IPS-20b (cell line): ENCODE data around the gene ORMDL3.

Experiments used
- H3K27ac ChIP-seq: one replicate; pipeline ENCODE4 v1.5.1; 2013; ENCODE audit warnings: low read length
- H3K27me3 ChIP-seq: 2 replicates; pipeline ENCODE4 v1.6.1; 2013; ENCODE audit warnings: mild to moderate bottlenecking, low read length, inconsistent platforms; ENCODE audit not compliant: insufficient read depth
- H3K36me3 ChIP-seq: 2 replicates; pipeline ENCODE4 v1.6.1; 2013; ENCODE audit warnings: low read depth, mild to moderate bottlenecking, inconsistent platforms, low read length, moderate library complexity; ENCODE audit not compliant: insufficient read depth
- H3K4me1 ChIP-seq: 2 replicates; pipeline ENCODE4 v1.6.1; 2013; ENCODE audit warnings: mild to moderate bottlenecking, control low read depth, inconsistent platforms, low read length, moderate library complexity; ENCODE audit not compliant: insufficient read depth
- H3K4me3 ChIP-seq: 2 replicates; pipeline ENCODE4 v1.5.1; 2013; ENCODE audit warnings: mild to moderate bottlenecking, low read length, inconsistent platforms
- H3K9ac ChIP-seq: 2 replicates; pipeline ENCODE4 v1.6.1; 2013; ENCODE audit warnings: low read depth, mild to moderate bottlenecking, inconsistent platforms, low read length, moderate library complexity
- H3K9me3 ChIP-seq: 2 replicates; pipeline ENCODE4 v1.6.1; 2013; ENCODE audit warnings: mild to moderate bottlenecking, low read depth, low read length, inconsistent platforms; ENCODE audit not compliant: insufficient read depth

Gene ORMDL3, protein sequence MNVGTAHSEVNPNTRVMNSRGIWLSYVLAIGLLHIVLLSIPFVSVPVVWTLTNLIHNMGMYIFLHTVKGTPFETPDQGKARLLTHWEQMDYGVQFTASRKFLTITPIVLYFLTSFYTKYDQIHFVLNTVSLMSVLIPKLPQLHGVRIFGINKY

DNA sequence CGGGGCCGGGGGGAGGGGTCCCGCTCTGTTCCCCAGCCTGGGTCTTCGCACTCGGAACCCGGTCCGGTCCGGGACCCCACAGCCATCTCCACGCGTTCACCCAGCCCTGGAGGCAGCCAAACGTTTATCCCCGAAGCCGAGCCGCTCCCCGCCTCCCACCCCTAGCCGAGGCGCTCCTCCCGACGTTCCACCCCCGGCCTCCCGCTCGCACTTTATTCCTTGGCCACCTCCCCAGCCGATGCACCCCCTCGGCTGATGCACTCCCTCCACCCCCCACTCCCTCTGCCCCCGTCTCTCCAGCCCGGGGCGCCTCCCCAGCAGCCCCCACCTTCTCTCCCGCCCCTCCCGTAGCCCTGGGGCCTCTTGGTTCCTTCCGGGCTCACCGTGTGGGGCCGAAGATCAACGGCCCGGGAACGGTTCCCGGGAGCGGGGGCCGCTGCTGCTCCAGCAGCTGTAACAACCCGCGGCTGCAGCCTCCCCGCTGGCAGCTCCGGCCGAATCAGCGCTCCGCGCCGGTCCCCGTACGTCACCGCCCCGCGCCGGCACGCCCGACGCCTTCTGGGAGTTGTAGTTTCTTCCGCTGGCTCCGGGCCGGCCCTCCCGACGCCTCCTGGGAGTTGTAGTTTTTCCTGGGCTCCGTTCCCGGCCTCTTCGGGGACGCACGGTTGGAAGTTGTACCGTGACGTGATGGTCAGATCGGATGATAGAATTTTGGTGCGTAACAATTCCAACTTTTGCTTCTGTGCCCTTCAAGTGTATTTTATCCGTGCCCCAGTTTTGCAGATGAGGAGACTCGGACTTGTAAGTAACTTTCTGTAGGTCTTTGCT is at the start of gene ORMDL3, which contains the start of gene LRRC3C:
Gene ORMDL3 (minus strand): TSS at position 501 of the 828 bp plus-strand sequence. CDS start 3,398 bp downstream, outside the sequence.
Gene LRRC3C (plus strand): TSS at position 632 of the 828 bp plus-strand sequence. CDS start 13,792 bp downstream, outside the sequence.
- H3K9ac ChIP-seq = peak within 1 kb of the TSS; percentile 84; the same call in 1 of the 2 replicates
- H3K27ac ChIP-seq = peak within 1 kb of the TSS; percentile 72

DNA sequence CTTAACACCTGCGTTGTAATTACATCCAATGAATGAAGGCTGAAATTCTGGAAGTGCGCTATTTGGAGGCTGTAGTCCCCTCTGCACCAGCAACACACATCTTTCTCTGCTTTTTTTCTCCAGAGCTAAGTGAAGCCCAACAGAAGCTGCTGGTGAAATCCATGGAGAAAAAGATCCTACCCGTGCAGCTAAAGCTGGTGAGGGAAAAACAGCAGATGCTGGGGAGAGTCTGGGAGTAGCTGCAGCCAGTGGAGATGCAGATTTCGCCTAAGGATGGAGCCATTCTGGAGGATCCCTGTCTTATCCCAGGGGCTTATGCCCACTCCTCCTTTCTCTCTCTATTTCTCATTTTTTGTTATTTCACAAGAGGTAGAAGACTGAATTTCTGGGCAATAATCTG is 48.4 kb upstream of the ORMDL3 start:
- Histone ChIP-seq H3K27ac (no peak overlapping the region), H3K27me3 (peaks cover 15% of the 10 kb centered on the region), H3K9me3 (no peaks in the 10 kb centered on the region), H3K36me3 (no peaks in the 10 kb centered on the region), H3K4me1 (peaks cover 8% of the 10 kb centered on the region; the same call in 1 of the 2 replicates), H3K4me3 (no peak overlapping the region), H3K9ac (no peak overlapping the region)

More for the DNA sequence above, at the start of gene ORMDL3, which contains the start of gene LRRC3C:
- Histone ChIP-seq H3K4me3 (peak within 1 kb of the TSS; percentile 72), H3K4me1 (peaks cover 4% of the 10 kb centered on the region; the same call in 1 of the 2 replicates), H3K27me3 (no peaks in the 10 kb centered on the region), H3K36me3 (peaks cover 16% of the 10 kb centered on the region), H3K9me3 (no peaks in the 10 kb centered on the region)

DNA sequence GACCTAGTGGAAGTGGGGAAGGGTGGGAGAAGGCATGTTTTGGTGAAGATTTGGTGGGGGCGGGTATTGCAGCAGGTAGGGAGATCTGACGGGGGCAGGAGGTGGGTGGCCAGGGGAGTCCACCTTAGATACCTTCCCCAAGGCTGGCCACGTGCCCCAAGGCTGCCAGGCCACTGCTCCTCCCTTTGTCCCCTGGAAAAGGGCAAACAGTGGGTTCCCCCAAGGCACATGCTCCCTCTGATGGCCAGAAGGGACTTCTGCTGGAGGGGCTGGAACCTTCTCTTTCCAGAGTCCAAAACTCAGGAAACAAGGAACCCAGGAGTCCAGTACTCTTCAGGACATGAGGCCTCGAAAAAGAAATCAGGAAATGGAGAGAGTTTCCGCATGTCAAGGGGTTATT is 47.0 kb upstream of the ORMDL3 start:
- Histone ChIP-seq H3K27me3 (peaks cover 24% of the 10 kb centered on the region), H3K4me1 (peaks cover 5% of the 10 kb centered on the region; the same call in 1 of the 2 replicates), H3K27ac (no peak overlapping the region), H3K36me3 (no peaks in the 10 kb centered on the region), H3K9ac (no peak overlapping the region), H3K4me3 (no peak overlapping the region), H3K9me3 (no peaks in the 10 kb centered on the region)

DNA sequence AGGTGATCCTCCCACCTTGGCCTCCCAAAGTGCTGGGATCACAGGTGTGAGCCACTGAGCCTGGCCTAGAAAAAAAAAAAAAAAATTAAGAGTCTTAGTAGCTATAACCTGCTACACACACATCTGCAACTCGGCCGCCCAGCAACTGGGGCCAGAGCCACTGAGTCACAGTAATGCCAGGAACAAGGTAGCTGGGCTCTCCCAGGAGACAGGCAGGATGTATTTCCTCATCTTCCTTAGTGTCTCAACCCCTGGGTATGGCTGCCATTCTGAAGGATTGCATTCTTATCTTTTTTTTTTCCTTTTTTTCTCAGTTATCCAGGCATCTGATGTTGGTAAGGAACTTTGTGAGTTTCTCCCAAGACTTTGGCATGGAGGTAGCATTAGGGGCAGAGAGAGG is 46.1 kb upstream of the ORMDL3 start:
- no peak overlapping the region for H3K27ac ChIP-seq
- peaks cover 24% of the 10 kb centered on the region for H3K27me3 ChIP-seq
- H3K4me3 ChIP-seq = no peak overlapping the region
- no peaks in the 10 kb centered on the region for H3K4me1 ChIP-seq
- no peaks in the 10 kb centered on the region for H3K9me3 ChIP-seq
- H3K9ac ChIP-seq = no peak overlapping the region
- H3K36me3 ChIP-seq = no peaks in the 10 kb centered on the region

DNA sequence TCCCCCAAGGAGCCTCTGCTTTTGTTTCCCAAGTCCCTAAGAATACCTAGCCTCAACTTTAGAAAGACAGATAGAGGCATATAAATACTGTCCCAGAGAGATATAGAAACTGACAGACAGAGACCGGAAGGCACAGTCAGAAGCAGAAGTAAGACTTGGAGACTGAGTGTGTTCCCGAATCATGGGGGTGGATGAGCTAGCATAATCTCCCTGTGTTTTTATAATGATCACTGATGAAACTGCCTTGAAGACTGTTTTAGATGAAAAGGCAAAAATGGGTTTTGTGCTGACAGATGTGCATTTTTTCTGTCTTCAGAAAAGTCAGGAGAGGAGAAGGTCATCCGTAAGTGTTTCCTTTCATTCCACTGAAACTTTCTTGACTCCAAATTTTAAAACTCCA is 44.9 kb upstream of the ORMDL3 start:
- Histone ChIP-seq H3K27ac (no peak overlapping the region), H3K4me3 (no peak overlapping the region), H3K4me1 (no peaks in the 10 kb centered on the region), H3K9me3 (no peaks in the 10 kb centered on the region), H3K36me3 (no peaks in the 10 kb centered on the region), H3K9ac (no peak overlapping the region), H3K27me3 (peaks cover 24% of the 10 kb centered on the region)

DNA sequence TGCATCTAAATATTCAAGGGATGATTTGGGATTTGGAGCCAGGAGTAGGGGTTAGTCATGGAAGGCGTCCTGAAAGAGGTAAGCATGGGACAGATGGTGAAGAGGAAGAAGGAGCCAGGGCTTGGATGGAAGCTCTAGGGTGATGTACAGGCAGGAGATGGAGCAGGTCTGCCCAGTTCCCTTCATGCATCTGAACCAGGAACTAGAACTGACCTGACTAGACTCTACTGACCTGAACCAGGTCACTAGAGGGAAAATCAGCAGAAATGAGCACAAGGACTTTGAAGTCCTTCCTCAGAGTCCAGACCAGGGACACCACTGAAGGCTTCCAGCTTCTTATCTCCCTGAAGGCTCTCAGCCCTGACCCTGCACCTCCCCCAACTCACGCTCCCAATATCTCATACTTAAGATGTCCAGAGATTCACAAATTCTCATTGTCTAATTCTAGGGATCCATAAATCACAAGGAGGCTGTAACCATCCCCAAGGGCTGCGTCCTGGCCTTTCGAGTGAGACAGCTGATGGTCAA is 43.7 kb upstream of the ORMDL3 start:
- peaks cover 24% of the 10 kb centered on the region for H3K27me3 ChIP-seq
- no peaks in the 10 kb centered on the region for H3K9me3 ChIP-seq
- H3K36me3 ChIP-seq = no peaks in the 10 kb centered on the region
- no peaks in the 10 kb centered on the region for H3K4me1 ChIP-seq
- no peak overlapping the region for H3K4me3 ChIP-seq
- no peak overlapping the region for H3K27ac ChIP-seq
- no peak overlapping the region for H3K9ac ChIP-seq

DNA sequence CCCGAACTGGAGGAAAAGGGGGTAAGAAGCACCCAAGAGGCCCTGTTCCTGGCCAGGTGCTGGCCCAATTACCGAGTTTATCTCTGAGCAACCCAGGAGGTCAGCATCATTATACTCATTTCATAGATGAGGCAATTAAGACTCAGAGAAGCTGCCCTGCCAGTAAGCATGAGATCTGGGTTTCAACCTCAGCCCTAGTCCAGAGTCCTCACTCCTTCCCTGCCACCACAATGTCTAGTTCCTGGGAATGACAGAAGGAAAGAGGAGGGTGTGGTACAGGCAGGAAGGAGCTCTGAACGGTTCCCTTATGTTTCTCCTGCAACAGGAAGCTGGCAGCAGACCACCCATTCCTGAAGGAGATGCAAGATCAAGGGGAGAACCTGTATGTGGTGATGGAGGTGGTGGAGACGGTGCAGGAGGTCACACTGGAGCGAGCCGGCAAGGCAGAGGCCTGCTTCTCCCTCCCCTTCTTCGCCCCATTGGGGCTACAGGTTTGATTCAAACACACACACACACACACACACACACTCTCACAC is 42.8 kb upstream of the ORMDL3 start:
- Histone ChIP-seq H3K4me1 (no peaks in the 10 kb centered on the region), H3K27ac (no peak overlapping the region), H3K9me3 (no peaks in the 10 kb centered on the region), H3K9ac (no peak overlapping the region), H3K36me3 (no peaks in the 10 kb centered on the region), H3K4me3 (no peak overlapping the region), H3K27me3 (peaks cover 19% of the 10 kb centered on the region)

DNA sequence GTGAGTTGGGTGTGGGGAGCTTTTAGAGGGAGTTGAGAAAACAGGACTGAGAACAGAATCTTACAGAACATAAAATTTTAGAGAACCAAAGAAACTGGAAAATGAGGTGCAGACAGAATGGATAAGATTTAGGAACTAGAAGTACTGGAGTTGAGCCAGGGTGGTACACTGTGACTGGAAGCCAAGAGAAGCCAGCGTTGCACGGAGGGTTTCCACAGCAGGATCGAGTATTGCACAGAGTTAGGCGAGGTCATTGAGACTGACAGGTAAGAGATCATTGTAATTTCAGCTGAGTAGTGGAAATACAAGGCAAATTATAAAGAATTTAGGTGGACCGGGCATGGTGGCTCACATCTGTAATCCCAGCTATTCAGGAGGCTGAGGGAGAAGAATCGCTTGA is 42.0 kb upstream of the ORMDL3 start:
- H3K9ac ChIP-seq = no peak overlapping the region
- no peaks in the 10 kb centered on the region for H3K36me3 ChIP-seq
- no peak overlapping the region for H3K4me3 ChIP-seq
- no peaks in the 10 kb centered on the region for H3K4me1 ChIP-seq
- H3K9me3 ChIP-seq = no peaks in the 10 kb centered on the region
- H3K27me3 ChIP-seq = peaks cover 19% of the 10 kb centered on the region
- no peak overlapping the region for H3K27ac ChIP-seq

DNA sequence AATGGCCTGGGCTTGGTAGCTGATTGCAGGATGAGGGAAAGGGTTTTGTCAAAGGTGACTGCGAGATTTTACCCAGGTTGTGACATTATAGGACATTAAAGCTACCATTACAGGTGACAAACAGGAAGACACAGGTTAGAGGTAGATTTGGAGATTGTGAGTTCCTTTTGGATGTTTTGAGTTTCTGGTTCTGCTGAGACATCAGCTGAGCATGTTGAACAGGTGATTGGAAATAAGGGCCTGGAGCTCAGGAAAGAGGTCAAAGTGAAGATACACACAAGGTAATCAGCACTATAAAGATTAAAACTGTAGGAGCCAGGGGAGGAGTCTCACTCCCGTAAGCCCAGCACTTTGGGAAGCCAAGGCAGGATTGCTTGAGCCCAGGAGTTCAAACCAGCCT is 41.4 kb upstream of the ORMDL3 start:
- Histone ChIP-seq H3K4me3 (no peak overlapping the region), H3K27me3 (peaks cover 19% of the 10 kb centered on the region), H3K9ac (no peak overlapping the region), H3K36me3 (no peaks in the 10 kb centered on the region), H3K27ac (no peak overlapping the region), H3K9me3 (no peaks in the 10 kb centered on the region), H3K4me1 (no peaks in the 10 kb centered on the region)

DNA sequence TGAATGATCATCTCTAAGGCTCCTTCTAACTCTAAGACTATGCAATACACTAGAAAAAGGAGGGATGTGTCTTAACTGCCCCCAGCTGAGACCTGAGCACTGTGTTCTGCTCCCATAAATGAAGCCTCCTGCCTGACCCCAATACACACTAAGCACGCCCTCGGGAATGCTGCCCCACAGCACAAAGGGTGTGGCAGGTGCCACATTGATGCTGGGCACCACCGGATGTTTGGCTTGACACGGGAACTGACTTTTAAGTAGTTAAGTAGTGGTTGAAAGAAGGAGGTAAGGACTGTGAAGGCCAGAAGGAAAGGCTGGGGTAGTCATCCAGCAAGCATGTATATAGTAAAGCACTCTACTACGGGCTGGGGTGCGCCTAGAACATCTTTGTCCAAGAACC is 39.4 kb upstream of the ORMDL3 start:
- no peak overlapping the region for H3K27ac ChIP-seq
- no peak overlapping the region for H3K4me3 ChIP-seq
- H3K27me3 ChIP-seq = peaks cover 19% of the 10 kb centered on the region
- H3K9me3 ChIP-seq = no peaks in the 10 kb centered on the region
- no peaks in the 10 kb centered on the region for H3K4me1 ChIP-seq
- no peak overlapping the region for H3K9ac ChIP-seq
- no peaks in the 10 kb centered on the region for H3K36me3 ChIP-seq

DNA sequence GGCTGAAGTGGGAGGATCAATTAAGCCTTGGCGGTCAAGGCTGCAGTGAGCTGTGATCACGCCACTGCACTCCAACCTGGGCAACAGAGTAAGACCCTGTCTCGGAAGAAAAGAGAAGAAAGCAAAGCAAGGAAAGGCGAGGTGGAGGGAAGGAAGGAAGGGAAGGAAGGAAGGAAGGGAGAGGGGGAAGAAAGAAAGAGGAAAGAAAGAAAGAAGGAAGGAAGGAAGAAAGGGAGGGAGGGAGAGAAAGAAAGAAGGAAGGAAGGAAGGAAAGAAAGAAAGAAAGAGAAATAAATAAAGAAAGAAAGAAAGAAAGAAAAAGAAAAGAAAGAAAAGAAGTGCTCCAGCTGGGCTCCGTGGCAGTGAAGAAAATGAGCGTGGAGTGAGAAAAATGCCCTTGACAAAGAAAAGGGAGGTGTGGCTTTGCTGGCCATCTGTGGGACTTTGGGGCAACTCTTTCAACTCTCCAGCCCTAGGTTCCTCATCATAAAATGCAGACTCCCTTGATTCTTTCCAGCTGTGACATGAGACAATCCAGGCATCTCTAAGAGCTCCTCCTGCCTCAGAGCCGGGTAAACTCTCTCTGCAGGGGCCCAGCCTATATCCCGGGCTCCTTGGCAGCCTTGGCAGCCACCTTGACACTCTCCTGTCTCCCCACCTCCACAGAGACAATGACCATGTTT is 37.8 kb upstream of the ORMDL3 start:
- Histone ChIP-seq H3K9me3 (no peaks in the 10 kb centered on the region), H3K36me3 (no peaks in the 10 kb centered on the region), H3K27me3 (0 out of 2 replicates have a peak, but pooled peaks cover 3% of the 10 kb centered on the region), H3K27ac (no peak overlapping the region), H3K4me1 (no peaks in the 10 kb centered on the region), H3K9ac (no peak overlapping the region), H3K4me3 (no peak overlapping the region)
